Keratinocyte (primary cell): ENCODE data around the gene HNRNPL. TPM values are rescaled to one million over a fixed set of nuclear protein-coding genes. Genes with fewer than 3 reads are reported as not detected.

Experiments
- DNase-seq: peaks from one replicate; pipeline ENCODE4 v3.0.0-alpha.2; 2011; ENCODE audit warnings: low read depth, missing footprints, low spot score
- FAIRE-seq: peaks from 2 replicates; lab custom pipeline; 2011; peaks lifted over from hg19 to GRCh38; lab: Jason Lieb, UNC
- H2AFZ ChIP-seq: 2 replicates; pipeline ENCODE4 v1.6.0; 2012; ENCODE audit warnings: low read length, control low read depth, inconsistent platforms; ENCODE audit not compliant: control insufficient read depth
- H3K27ac ChIP-seq: 2 replicates; pipeline ENCODE4 v1.5.1; 2011; ENCODE audit warnings: low read length; ENCODE audit not compliant: control insufficient read depth, insufficient read depth
- H3K27me3 ChIP-seq: 3 replicates; pipeline ENCODE4 v1.6.0; 2011; ENCODE audit warnings: low read length; ENCODE audit not compliant: control insufficient read depth, insufficient read depth; ENCODE audit errors: extremely low read depth
- H3K36me3 ChIP-seq, 2 experiments: 2 replicates in 1 of 2; 3 replicates in 1 of 2; pipeline ENCODE4 v1.5.1; 2011; ENCODE audit warnings: low read length in 2 of 2, mild to moderate bottlenecking in 1 of 2; ENCODE audit not compliant: control insufficient read depth in 2 of 2, insufficient read depth in 2 of 2; ENCODE audit errors: extremely low read depth in 1 of 2
- H3K4me1 ChIP-seq: 3 replicates; pipeline ENCODE4 v1.5.1; 2011; ENCODE audit warnings: low read length; ENCODE audit not compliant: control insufficient read depth, insufficient read depth; ENCODE audit errors: extremely low read depth
- H3K4me2 ChIP-seq: 3 replicates; pipeline ENCODE4 v1.6.0; 2011; ENCODE audit warnings: low read depth, low read length; ENCODE audit not compliant: control insufficient read depth, insufficient read depth; ENCODE audit errors: extremely low read depth
- H3K4me3 ChIP-seq, 3 experiments: fragments of 200-600 bp in 1 of 3; sonication (generic) in 1 of 3; 2 replicates in 2 of 3; 3 replicates in 1 of 3; pipeline ENCODE4 v1.5.1; 2011 to 2016; ENCODE audit warnings: low read length in 3 of 3, mild to moderate bottlenecking in 3 of 3, control low read depth in 2 of 3, inconsistent platforms in 1 of 3, low read depth in 1 of 3, mixed read lengths in 1 of 3, mixed run types in 1 of 3, moderate library complexity in 1 of 3; ENCODE audit not compliant: control insufficient read depth in 2 of 3, insufficient read depth in 2 of 3; ENCODE audit errors: extremely low read depth in 1 of 3
- H3K79me2 ChIP-seq: 2 replicates; pipeline ENCODE4 v1.6.0; 2012; ENCODE audit warnings: low read length; ENCODE audit not compliant: control insufficient read depth, insufficient read depth
- H3K9ac ChIP-seq: 3 replicates; pipeline ENCODE4 v1.6.0; 2011; ENCODE audit warnings: low read length; ENCODE audit not compliant: control insufficient read depth, insufficient read depth; ENCODE audit errors: extremely low read depth
- H3K9me1 ChIP-seq: 3 replicates; pipeline ENCODE4 v1.6.0; 2011; ENCODE audit warnings: low read length; ENCODE audit not compliant: control insufficient read depth, insufficient read depth; ENCODE audit errors: extremely low read depth
- H3K9me3 ChIP-seq: 2 replicates; pipeline ENCODE4 v1.5.1; 2012; ENCODE audit warnings: low read depth, low read length; ENCODE audit not compliant: control insufficient read depth
- H4K20me1 ChIP-seq: 3 replicates; pipeline ENCODE4 v1.6.0; 2011; ENCODE audit warnings: low read length; ENCODE audit not compliant: control insufficient read depth, insufficient read depth; ENCODE audit errors: extremely low read depth
- EZH2 ChIP-seq: IDR thresholded peaks from one replicate; pipeline ENCODE4 v1.6.1; 2012; ENCODE audit warnings: inconsistent platforms, mild to moderate bottlenecking, low read length, moderate library complexity
- dilution Hi-C: fragments of 300-500 bp; cut with MboI; formaldehyde crosslinking; loops from one replicate; pipeline ENCODE4 v1.7.0; 2020; ENCODE audit warnings: low sequenced_read_pairs; ENCODE audit not compliant: extremely low pct_ligation_motif_present
- polyA plus RNA-seq, 5 experiments: library from polyadenylated mRNA; depleted of rRNA in 3 of 5; stranded (reverse) in 3 of 5; stranded (forward) in 1 of 5; unstranded in 1 of 5; fragments of >200 nt; gene quantifications; 1 replicate in 1 of 5; 2 replicates in 3 of 5; 3 replicates in 1 of 5; pipeline versions ENCODE4 v1.2.1 to v1.2.3, GENCODE V29; 2011 to 2012; ENCODE audit warnings: missing spikeins in 2 of 5, low read depth in 1 of 5, low replicate concordance in 1 of 5
- TF ChIP-seq, protein P1 (sequence below), 3 experiments: IDR thresholded peaks in 1 of 3; conservative IDR thresholded peaks in 1 of 3; optimal IDR thresholded peaks in 1 of 3; 2 replicates in 2 of 3; 3 replicates in 1 of 3; pipeline versions ENCODE3 to v1.5.1; 2011; ENCODE audit warnings: low read length in 3 of 3, mild to moderate bottlenecking in 3 of 3, moderate library complexity in 2 of 3, control low read depth in 1 of 3, inconsistent platforms in 1 of 3; ENCODE audit not compliant: insufficient read depth in 2 of 3; ENCODE audit errors: extremely low read depth in 1 of 3

HNRNPL gene
- polyA plus RNA-seq, 1 donor (not counting 4 experiments of a cell fraction or from before 2014, with no cell fraction given): 308 TPM

DNA sequence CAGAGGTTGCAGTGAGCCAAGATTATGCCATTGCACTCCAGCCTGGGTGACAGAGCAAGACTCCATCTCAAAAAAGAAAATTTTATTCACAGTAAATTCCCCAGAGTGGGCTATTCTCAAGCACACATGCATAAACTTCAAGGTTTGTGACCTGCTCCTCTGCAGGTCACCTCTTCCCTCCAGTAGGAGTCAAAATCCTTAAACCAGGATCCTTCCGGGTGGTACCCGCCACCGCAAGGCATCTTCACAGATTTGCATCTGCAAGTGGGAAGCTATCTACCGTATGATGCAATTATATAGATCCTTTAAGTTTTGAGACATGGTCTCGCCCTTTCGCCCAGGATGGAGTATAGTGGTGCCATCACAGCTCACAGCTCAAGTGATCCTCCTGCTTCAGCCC, 15.2 kb downstream of the HNRNPL start:
- TF ChIP-seq, protein P1, sequence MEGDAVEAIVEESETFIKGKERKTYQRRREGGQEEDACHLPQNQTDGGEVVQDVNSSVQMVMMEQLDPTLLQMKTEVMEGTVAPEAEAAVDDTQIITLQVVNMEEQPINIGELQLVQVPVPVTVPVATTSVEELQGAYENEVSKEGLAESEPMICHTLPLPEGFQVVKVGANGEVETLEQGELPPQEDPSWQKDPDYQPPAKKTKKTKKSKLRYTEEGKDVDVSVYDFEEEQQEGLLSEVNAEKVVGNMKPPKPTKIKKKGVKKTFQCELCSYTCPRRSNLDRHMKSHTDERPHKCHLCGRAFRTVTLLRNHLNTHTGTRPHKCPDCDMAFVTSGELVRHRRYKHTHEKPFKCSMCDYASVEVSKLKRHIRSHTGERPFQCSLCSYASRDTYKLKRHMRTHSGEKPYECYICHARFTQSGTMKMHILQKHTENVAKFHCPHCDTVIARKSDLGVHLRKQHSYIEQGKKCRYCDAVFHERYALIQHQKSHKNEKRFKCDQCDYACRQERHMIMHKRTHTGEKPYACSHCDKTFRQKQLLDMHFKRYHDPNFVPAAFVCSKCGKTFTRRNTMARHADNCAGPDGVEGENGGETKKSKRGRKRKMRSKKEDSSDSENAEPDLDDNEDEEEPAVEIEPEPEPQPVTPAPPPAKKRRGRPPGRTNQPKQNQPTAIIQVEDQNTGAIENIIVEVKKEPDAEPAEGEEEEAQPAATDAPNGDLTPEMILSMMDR (optimal IDR thresholded peaks at IDR 0.05 in 1 of 3, IDR thresholded peaks at IDR 0.05 in 1 of 3, conservative IDR thresholded peaks at IDR 0.05 in 1 of 3; ENCODE audit: extremely low read depth in 1 of 3, insufficient read depth in 2 of 3, low read length in 3 of 3): no peak
- TF ChIP-seq EZH2: no peak
- peaks cover 1% of the 10 kb centered on the region for H3K79me2 ChIP-seq
- FAIRE-seq (no peak), DNase-seq (no peak)
- H3K27ac ChIP-seq: no peak overlapping the region
- H3K4me3 ChIP-seq: no peak overlapping the region
- H3K9ac ChIP-seq: no peak overlapping the region
- H3K27me3 ChIP-seq: no peaks in the 10 kb centered on the region
- dilution Hi-C loops: no loop called here
- no peak overlapping the region for H2AFZ ChIP-seq
- H3K4me1 ChIP-seq: peaks cover 55% of the 10 kb centered on the region
- H3K4me2 ChIP-seq: no peak overlapping the region
- H4K20me1 ChIP-seq: peaks cover 6% of the 10 kb centered on the region
- H3K36me3 ChIP-seq: peaks cover 20 to 21% of the 10 kb centered on the region in 2 experiments
- no peaks in the 10 kb centered on the region for H3K9me3 ChIP-seq
- peaks cover 8% of the 10 kb centered on the region for H3K9me1 ChIP-seq

DNA sequence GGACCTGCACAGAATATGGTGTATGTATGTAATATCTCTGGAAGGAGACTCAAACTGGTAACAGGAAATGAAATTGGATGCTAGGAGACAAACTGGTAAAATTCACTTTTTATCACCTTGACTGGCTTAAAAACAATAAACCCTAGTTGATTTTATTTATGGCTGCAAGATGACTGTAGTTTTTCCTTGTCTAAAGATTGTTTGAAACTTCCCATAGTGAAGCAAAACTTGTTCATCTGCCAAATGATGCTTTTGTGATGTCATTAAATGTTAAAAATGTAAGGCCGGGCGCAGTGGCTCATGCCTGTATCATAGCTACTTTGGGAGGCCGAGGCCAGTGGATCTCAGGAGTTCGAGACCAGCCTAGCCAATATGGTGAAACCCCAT, 15.7 kb downstream of the HNRNPL start:
- no peaks in the 10 kb centered on the region for H3K27me3 ChIP-seq
- H3K9ac ChIP-seq: no peak overlapping the region
- H3K4me2 ChIP-seq: no peak overlapping the region
- peaks cover 50% of the 10 kb centered on the region for H3K4me1 ChIP-seq
- H3K9me1 ChIP-seq: peaks cover 5% of the 10 kb centered on the region
- dilution Hi-C loops: no loop called here
- H2AFZ ChIP-seq: no peak overlapping the region
- H3K4me3 ChIP-seq: no peak overlapping the region
- peaks cover 16 to 18% of the 10 kb centered on the region in 2 experiments for H3K36me3 ChIP-seq
- no peaks in the 10 kb centered on the region for H3K79me2 ChIP-seq
- no peak for TF ChIP-seq EZH2
- TF ChIP-seq, protein P1 (optimal IDR thresholded peaks at IDR 0.05 in 1 of 3, IDR thresholded peaks at IDR 0.05 in 1 of 3, conservative IDR thresholded peaks at IDR 0.05 in 1 of 3; ENCODE audit: extremely low read depth in 1 of 3, insufficient read depth in 2 of 3, low read length in 3 of 3): no peak
- no peak for DNase-seq
- FAIRE-seq: no peak
- H3K27ac ChIP-seq: no peak overlapping the region
- H3K9me3 ChIP-seq: no peaks in the 10 kb centered on the region
- H4K20me1 ChIP-seq: peaks cover 6% of the 10 kb centered on the region
